NCI-H460 (cell line): ENCODE measurements around the gene PTPN14. TPM values are rescaled to one million over a fixed set of nuclear protein-coding genes. Genes with fewer than 3 reads are reported as not detected.
A peak's percentile ranks its signal among the peaks of the same experiment; 100 is the strongest.

Experiments
- DNase-seq: peaks from one replicate; pipeline ENCODE4 v3.0.0-alpha.2; 2016; ENCODE audit warnings: low read depth; ENCODE audit errors: extremely low read depth
- total RNA-seq: library from RNA; depleted of rRNA; stranded (reverse); fragments of >200 nt; shearing (Covaris generic); gene quantifications from 2 replicates; pipeline ENCODE4 v1.2.3, GENCODE V29; 2014

The PTPN14 gene
- total RNA-seq, 1 experiment from 2014 or later = 58.3 TPM

DNA sequence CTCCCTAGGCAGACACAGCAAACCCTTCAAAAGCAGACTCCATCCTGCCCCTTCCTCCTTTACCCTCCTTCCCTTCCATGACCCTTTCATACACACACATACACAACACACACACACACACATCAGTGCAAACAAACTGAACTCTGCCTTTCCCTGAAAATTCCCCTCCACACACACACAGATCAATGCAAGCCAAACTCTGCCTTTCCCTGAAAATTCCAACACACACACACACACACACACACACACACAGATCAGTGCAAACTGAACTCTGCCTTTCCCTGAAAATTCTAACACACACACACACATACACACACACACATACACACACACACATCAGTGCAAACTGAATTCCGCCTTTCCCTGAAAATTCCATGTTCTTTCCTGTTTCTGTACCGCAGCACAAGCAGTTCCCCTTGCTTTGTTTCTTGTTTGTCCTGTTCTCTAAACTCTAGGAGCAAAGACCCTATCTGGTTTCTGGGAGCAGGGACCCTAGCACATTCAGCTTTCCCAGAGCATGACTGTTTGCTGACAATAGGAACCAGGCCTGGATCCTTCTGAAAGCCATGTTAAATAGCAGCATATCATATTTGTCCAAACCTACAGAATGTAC, 91.0 kb downstream of the PTPN14 start:
- DNase-seq = no peak

DNA sequence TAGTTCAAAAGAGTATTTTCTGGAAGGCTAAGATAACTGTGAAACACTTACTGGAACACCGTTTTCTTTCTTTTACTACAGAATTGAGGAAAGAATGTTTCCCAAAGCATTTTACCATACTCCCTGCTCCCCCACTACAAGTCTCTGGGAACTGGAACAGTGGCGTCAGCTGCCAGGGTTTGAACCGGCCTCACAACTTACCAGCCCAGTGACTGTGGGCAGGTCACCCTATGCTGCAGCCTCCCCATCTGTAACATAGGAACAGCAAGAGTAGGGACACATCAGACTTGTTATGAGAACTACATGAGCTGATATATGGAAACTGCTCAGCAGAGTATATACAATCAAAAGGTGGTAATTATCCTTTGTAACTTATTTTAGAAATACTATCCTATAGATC, 91.5 kb downstream of the PTPN14 start:
- no peak for DNase-seq

DNA sequence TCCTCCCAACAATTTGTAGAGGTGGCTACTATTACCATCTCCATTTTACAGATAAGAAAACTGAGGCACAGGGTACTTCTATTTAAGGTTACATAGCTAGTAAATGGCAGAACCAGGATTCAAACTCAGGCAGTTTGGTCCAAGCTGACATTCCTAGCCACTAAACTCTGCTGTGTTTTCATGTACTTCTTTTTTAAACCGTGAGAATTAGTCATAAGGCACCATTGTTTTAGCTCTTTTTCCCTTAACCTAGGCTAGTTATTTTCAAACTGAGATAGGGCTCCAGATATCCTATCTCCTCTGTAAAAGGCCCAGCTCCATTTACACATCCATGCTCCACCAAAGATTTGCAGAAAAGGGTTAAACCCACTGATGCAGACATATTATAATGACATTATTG, 92.9 kb downstream of the PTPN14 start:
- DNase-seq = no peak

DNA sequence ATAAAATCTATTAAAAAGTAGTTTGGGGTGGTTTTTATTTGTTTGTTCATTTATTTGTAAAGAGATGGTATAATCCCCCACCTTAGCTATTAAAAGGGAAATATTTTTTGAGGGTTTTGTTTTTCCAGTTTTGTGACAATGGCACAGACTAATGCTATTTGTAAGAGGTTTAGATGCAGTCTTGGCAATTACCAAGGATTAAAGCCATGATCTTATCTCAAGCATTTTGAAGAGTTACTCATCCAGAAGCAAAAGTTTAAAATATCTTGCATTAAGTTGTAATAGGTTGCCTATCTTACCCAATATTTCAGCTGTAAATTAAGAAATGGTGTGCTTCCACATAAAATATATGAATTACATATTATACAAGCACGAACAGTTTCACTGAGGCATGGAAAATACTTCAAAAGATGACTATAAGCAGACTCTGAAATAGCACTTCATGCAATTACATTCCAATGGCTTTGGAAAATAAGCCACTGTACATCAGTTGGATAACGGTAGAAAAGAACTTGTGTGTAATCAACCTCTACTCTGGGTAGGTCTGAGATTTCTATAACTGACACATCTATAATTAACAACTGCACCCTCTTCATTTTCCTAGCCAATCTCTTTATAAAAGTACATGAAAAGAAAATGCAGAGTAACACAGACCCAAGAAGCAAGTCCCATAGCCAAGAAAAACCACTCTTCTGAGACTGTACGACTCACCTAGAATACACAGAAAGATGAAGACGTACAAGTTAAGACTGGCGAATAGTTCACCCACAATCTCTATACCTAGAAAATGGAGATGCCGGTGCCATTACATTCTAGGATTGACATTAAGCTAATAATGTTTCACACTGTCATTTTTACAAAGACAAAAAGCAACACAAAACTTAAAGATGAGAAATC, 95.2 kb downstream of the PTPN14 start:
- no peak for DNase-seq

DNA sequence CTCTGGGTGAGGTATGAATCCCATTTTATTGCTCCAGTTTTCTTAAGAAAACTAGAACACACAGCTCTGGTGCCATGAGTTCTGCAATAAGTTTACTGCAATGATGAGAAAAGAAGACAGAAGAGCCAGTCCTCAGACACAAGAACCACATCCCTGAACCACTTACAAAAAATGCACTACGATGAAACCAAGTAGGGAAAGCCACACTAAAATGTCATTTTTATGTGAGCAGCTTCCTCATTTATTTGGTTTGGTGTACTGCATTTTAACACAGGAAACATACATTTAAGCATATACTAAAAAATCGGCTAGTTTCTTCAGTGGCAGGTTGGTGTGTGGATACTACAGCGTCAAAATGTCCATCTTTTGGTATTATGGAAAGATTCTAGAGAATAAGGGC, 95.9 kb downstream of the PTPN14 start:
- DNase-seq = no peak

DNA sequence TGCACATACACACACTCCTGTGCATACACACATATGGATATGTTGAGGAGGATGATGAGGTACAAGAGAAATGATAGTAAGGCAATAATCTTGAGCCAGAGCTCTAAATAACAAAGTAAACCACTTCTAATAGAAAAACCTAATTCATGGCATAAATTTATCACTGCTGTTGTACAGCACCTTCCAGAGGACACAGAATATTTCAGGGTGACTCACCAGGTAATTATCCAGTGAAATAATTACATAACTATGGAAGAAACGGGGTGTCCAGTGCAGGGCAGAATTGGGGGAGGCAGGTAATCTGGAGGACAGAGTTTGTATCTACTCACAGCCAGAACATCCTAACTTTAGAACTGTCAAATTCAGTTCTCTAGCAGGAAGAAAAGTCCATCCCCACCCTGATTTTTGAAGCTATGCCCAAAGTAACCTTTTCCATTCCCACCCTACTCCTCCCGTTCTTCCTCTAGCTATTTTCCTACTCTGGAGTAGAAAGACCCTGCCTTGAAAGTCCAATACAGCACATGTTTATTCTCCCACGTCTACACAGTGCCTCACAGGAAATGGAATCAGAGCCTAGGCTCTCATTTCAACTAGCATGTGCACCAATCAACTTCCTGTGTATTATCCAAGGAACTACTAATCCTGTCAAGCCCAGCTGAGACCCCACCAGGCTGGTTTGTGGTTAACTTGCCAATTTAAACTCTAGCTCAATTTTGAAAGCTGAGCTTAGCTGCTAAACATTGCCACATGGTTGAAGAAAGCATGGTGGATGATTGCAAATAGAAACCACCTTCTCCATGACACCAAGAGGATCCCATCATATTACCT, 96.6 kb downstream of the PTPN14 start:
- no peak for DNase-seq

DNA sequence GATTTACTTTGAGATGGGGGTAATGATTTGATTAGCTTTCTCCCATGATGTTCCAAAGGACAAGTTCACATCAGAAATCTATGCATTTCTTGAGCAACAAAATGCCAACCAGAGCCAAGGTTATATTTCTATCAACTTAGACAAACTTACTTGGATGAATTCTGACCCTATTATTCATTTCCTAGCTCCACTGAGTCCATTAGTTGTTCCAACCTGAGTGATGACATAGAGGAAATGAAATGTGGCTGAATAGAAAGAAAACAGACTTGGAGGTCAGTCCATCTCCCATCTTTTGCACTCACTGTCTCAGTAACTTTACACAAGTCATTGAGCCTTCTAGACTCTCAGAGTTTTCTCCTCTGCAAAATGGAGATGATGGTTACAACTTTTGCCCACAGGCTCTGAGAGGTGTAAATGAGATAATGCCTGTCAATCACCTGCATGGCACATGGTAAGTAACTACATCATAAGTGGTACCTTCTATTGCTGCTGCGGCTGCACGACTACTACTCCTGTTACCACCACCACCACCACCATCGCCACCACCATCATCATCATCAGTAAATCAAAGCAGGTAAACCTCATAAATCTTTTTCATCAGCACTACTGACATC, 98.2 kb downstream of the PTPN14 start:
- DNase-seq = no peak

DNA sequence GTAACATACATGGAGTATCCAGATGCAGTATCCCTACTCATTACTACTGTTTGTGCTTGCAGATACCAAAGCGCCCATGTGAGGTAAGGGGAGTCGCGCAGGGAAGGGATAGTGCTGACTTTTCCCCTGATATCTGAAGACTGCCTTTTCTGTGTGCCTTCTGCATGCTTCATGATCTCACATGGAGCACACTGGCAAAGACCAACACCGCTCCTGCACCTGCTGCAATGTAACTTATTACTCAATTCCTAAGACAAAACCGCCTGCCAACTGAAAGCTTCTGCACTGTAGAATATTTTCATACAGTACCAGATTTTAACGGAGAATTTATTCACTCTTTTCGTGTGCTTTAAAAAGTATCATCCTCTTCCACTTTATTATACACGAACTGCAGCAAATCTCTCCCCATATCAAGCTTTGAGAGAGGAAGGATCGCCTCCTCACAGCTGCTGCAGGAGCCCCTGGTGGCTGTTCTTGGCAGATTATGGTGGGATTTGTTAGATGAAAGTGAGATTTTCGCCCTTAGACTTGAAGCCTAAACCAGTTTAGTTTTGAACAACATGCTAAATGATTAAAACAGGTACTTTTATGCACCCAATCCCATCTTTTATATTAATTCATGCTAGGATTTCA, 99.1 kb downstream of the PTPN14 start:
- DNase-seq = no peak

DNA sequence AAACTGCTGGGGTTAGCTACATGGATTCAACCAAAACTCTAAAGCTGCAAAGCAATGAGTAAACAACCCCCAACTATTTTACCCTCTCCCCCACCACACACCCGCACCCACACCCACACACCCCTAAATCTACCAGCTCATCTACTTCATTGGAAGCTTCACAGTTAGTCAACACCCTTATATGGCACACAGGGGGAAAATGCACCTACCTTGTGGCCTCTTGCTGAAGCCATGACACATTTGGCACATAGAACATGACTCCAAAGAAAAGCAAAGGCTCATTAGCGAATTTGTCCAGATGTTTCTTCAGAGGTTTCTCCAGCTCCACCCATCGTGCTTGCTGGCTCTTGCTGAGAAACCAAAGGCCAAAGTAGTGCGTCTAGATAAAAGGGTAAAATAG, 99.8 kb downstream of the PTPN14 start:
- DNase-seq = no peak

DNA sequence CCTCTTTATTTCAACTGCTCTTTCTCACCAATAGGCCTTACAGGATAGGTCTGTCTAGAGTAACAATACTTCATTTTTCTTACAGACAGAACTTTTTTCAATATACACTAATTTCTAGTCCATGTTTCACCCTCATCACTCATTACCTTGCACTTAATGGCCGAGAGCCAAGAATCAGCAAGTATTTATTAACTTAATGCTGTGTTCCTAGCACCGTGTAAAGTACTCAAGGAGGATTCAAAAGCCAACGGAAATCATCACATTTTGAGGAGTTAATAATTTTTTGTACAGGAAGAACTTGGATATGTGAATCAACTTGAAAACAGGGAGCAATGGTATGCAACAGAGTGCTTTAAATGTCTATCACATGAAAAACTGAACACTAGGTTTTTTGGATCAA, 102.0 kb downstream of the PTPN14 start:
- no peak for DNase-seq

DNA sequence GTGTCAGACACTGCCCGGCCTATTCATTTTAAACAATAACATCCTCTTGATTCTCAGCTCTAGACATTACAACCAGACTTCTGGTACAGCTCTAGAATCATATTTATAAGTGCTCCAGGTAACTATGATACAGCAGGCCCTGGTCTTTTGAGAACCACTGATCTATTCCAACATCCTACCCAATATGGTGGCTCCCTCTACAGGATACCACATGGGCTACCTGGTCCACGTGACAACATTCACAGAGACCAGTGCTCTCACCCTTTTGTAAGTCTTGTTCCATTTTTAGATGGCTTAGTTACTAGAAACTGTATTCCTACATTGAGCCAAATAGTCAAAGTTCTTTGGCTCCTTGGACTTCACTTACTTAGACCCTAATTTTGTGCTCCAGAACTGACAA, 102.9 kb downstream of the PTPN14 start:
- no peak for DNase-seq

DNA sequence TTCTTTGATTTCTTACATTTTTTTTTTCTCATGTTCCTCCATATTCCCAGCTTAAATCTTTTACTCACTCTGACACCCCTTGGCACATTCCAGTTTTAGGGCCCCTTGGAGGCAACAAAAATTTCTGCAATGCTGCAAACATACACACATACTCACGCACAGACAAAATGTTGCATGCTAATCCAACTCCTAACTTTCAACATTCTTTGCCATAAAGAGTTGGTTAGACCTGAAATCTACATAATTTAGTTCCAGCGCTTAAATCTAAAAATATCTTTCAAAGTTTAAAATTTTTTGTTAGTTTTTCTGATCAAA, 103.9 kb downstream of the PTPN14 start:
- no peak for DNase-seq

DNA sequence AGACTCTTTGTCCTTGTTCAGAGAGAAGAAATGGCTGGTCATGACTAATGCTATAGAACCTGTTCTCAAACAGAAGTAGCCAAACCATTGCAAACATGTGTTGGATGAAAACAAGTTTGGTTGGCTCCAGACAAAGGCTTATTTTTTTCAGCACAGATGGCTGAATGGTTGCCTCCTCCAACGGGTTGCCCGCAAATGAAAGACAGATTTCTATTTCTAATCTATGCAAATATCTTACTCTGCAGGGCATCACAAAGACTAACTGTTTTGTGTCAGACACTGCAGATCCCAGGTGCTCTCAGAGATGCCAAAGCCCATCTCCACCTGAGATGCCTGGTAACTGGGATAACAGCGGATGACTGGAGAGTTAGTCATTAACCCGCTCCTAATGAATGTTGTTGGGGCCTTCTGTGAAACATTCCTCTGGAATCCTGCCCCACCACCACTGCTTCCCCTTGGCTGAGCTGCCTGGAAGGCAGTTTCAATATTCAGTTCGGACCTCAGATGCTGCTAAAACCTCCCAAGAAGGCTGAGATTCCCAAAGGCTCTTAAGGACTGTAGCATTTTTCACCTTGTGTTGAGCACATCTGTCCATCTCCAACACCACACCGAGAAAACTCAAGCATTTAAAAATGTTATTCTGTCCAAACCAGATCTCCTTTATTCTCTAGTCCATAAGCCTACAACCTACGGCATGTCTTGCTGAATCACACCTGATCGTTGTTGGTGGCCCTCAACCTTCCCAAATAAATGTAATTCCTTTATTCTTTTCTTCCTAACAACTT, 104.4 kb downstream of the PTPN14 start:
- peak; percentile 67 for DNase-seq

DNA sequence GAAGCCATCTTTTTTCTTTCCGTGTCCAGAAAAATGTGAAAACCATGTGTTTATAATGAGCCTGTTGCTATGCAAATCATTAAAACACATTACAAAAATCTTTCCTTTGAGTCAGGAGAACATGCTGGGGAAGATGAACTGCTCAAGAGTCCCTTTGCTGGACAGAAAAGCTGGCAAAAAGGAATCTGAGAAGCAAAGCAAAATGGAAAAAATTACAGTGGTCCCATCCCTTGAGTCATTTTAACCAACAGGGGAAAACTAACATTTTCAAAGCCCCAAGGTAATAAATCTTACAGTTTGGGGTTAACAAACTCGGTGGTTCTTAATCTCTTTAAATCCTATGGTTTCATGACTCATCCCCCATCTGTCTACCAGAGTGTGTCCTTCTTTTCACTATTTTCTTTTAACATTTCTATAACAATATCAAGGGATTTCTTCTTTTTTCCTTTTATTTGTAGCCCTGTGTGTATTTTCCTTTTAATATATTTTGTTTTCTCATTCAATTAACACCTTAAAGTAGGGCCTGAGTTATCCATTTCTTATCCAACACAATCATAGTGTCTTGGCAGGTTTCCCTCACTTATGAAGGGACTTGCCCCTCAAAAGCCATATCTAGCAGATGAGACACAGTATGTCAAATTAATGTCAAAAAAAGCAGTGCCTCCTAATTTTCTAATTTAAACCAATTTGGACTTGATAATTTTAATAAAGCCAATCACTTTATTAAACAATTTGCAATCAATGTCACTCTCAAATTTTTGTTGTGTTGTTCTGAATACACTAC, 105.4 kb downstream of the PTPN14 start:
- no peak for DNase-seq

DNA sequence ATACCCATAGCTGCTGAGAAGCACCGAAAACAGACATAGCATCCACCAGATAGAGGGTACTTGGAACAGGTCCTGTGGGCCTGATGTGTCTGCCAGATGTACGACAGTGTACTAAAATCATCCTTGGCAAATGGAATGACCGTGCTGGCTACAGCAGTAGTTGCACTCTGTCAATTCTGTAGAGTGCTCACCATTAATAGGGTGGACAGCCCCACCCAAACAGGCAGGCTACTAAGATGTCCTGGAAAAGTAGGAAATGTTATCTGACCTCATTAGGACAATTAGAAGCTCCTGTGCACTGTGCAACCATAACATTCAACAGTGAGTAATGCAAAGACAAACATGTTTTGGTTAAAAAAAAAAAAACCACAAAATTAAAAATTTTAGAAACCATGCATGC, 106.2 kb downstream of the PTPN14 start:
- DNase-seq = no peak

DNA sequence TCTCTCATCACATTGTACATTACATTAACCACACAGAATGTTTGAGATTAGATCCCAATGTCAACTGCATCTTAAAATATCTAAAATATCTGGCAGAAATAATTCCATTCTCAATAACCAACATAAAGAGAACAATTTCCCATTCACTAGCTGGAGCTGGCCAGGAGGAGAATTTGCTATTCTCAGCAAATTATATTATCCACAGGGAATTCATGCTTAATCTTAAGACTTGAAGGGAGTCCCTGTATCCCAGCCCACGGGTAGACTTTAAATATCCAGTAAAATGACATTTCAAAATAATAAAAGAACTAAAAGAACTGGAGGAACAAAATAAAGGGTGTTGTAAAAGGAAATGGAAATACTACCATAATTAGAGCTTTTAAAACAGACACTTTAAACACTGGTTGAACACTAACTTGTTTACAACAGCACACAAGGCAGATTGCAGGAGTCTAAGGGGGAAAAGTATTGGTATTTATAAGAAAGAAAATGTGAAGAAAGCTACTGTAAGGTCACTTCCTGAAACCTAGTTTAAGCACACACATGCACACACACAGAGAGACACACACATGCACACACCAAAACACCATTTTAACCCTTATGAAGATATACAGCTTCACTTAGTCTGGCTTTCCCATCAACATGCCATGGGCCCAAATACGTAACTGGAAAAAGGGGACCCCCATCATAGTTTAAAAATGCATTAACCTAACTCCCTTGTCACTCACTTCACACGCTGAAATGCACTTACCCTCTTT, 107.0 kb downstream of the PTPN14 start:
- DNase-seq = no peak

DNA sequence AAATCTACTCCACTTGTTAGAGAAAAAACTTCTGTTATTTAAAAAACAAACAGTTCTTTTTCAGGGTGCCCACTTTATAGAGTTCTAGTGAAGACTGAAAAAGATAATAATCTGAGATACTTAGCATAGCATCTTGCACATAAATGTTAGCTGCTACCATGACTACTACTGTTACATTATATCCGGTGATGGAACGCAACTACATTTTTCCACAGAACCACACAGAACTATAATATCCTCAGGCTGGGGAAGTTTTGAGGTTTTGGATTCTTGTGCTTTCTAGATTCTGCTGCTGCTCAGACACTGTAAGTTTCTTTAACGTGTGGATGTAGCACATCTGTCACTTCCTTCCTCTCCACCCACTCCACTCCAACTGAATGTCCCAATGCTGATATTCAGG, 110.3 kb downstream of the PTPN14 start:
- peak; percentile 89 for DNase-seq

DNA sequence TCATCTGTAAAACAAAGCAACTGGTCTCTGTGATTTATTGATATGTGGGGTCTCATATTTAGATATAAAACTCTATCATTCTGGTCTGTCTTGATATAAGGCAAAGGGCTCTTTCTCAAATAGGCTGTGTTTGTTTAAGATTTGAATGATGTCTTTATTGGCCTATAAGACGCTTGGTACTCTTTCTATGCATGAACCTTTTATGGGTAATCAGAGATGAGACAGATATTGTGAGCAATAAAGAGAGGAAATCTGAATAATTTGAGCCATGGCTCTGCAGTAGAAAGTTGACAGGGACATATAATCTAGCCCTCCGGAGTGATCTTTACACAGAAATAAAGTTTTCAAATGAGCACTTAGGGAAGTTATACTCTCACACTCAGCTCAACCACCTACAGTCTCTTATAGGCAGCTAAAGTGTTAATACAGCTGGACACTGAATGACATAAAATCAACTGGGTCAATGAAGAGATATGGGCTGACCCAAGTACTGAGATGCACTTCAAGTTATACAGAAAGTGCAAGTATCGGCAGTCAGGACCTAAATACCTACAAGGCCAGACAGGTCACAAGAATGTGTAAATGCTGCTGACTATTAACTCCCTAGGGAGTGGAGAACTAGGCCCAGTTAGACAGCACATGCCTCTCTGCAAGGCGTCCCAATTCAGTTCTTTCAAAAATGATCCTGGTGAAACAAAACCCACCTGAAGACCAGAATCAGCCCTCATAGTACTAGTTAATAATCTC, 111.0 kb downstream of the PTPN14 start:
- DNase-seq = peak; percentile 84
